BLaER1 (cell line): ENCODE results near the gene GLT1D1.
"Not testable (repeated sequence)": the region's sequence is repeated elsewhere in the genome, so short reads cannot be mapped to it uniquely, and the experiment has no call there.

Experiments
- H3K27ac ChIP-seq: shearing (Covaris generic); formaldehyde crosslinking; 2 replicates; pipeline ENCODE4 v1.8.1; 2022
- H3K27me3 ChIP-seq: shearing (Covaris generic); formaldehyde crosslinking; 2 replicates; pipeline ENCODE4 v1.8.1; 2022
- H3K36me3 ChIP-seq: shearing (Covaris generic); formaldehyde crosslinking; 2 replicates; pipeline ENCODE4 v1.8.1; 2022
- H3K4me1 ChIP-seq: shearing (Covaris generic); formaldehyde crosslinking; 2 replicates; pipeline ENCODE4 v1.8.1; 2022
- H3K4me2 ChIP-seq: shearing (Covaris generic); formaldehyde crosslinking; 2 replicates; pipeline ENCODE4 v1.8.1; 2022
- H3K4me3 ChIP-seq: shearing (Covaris generic); formaldehyde crosslinking; 2 replicates; pipeline ENCODE4 v1.8.1; 2022
- H3K9ac ChIP-seq: shearing (Covaris generic); formaldehyde crosslinking; 2 replicates; pipeline ENCODE4 v1.8.1; 2022
- H3K9me3 ChIP-seq: shearing (Covaris generic); formaldehyde crosslinking; 2 replicates; pipeline ENCODE4 v1.8.1; 2022
- H4K20me1 ChIP-seq: shearing (Covaris generic); formaldehyde crosslinking; 2 replicates; pipeline ENCODE4 v1.8.1; 2022
- Cebpa-rat ChIP-seq: shearing (Covaris generic); IDR thresholded peaks from 2 replicates; pipeline ENCODE4 v1.8.1; 2022

Gene GLT1D1

DNA sequence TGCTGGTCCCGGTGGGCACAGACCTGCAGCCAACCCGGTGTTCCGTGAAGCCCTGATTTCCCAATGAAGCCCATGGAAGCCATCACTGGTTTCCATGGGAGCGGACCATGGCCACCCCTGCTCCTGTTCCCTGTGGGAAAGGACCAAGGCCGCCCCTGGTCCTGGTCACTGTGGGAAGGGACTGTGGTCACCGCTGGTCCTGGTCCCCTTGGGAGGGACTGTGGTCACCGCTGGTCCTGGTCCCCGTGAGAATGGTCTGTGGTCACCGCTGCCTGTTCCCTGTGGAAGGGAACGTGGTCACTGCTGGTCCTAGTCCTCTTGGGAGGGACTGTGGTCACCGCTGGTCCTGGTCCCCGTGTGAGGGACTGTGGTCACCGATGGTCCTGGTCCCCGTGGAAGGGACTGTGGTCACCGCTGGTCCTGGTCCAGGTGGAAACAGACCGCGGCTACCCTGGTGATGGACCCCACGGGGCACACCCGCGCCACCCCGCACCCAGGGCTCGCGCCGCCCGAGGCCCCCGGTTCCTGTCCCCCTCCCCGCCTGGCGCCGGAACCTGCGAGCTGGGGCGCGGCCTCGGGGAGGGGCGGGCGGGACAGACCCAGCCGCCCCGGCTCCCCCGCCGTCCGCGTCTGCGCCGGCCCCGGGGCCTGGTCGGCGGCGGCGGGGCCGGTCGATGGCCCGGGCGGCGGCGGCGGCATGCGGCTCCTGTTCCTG, at the start of gene GLT1D1:
Gene GLT1D1, plus strand, starts transcription at position 594 of the 715 bp plus-strand sequence. Its CDS starts 104 bp downstream, at position 698.
- H3K9ac ChIP-seq, result peak within 1 kb of the TSS; percentile 93
- H3K4me2 ChIP-seq, result peak within 1 kb of the TSS; percentile 92
- H3K4me3 ChIP-seq, result peak within 1 kb of the TSS; percentile 90

DNA sequence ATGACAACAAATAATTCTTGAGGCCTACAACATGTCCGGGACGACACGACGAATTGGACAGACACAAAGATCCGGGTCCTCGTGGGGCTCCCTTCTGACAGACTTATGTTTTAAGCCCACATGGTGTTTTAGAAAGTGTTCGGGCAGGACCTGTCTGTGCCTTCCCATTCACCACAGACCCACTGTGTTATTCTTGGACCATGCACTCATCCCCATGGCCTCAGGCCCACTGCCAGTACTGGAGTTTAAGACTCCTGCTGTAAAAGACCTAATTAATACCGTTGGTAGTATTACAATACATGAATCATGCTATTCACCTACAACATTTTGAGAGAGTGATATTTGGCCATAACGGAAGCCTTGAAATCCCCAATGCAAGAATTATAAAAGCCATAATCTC, 49.5 kb upstream of the GLT1D1 start:
- peaks cover 93% of the 10 kb centered on the region for H4K20me1 ChIP-seq
- peaks cover 42% of the 10 kb centered on the region for H3K4me1 ChIP-seq
- no peak for TF ChIP-seq Cebpa-rat
- H3K27ac ChIP-seq, result no peak overlapping the region
- H3K36me3 ChIP-seq, result peaks cover 99% of the 10 kb centered on the region
- peaks cover 9% of the 10 kb centered on the region; the same call in 1 of the 2 replicates for H3K9me3 ChIP-seq
- no peaks in the 10 kb centered on the region for H3K27me3 ChIP-seq
- H3K4me3 ChIP-seq, result no peak overlapping the region
- no peak overlapping the region for H3K4me2 ChIP-seq
- H3K9ac ChIP-seq, result no peak overlapping the region

More for the DNA sequence above, at the start of gene GLT1D1:
- peaks cover 13% of the 10 kb centered on the region; the same call in 1 of the 2 replicates for H3K36me3 ChIP-seq
- TF ChIP-seq Cebpa-rat, result no peak
- no peaks in the 10 kb centered on the region for H4K20me1 ChIP-seq
- peaks cover 5% of the 10 kb centered on the region for H3K9me3 ChIP-seq
- H3K27ac ChIP-seq, result peak within 1 kb of the TSS; percentile 95
- peaks cover 87% of the 10 kb centered on the region for H3K4me1 ChIP-seq
- no peaks in the 10 kb centered on the region for H3K27me3 ChIP-seq

DNA sequence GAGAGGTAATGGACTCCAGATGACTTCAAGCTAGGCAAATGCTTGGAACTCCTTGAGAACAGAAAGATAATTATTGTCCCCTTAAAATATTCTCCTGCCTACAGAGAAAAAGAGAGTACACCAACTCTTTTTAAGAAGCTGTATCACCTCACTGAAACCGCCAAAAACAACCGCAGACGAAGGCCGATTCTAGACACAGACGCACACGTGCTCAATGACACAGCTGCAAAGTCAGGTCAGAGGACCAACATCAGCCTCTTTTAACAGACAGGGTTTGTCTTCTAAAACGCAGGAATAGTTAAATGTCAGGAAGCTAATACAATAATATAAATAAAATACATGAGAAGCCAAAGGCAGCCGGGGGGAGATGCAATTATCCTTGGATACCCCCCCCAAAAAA, 48.5 kb upstream of the GLT1D1 start:
- Histone ChIP-seq H3K27ac (no peak overlapping the region), H3K4me1 (peaks cover 32% of the 10 kb centered on the region), H3K9ac (no peak overlapping the region), H3K36me3 (peaks cover 99% of the 10 kb centered on the region), H3K4me2 (no peak overlapping the region), H4K20me1 (peaks cover 93% of the 10 kb centered on the region), H3K27me3 (no peaks in the 10 kb centered on the region), H3K9me3 (peaks cover 9% of the 10 kb centered on the region; the same call in 1 of the 2 replicates), H3K4me3 (no peak overlapping the region)
- TF ChIP-seq Cebpa-rat, result no peak

DNA sequence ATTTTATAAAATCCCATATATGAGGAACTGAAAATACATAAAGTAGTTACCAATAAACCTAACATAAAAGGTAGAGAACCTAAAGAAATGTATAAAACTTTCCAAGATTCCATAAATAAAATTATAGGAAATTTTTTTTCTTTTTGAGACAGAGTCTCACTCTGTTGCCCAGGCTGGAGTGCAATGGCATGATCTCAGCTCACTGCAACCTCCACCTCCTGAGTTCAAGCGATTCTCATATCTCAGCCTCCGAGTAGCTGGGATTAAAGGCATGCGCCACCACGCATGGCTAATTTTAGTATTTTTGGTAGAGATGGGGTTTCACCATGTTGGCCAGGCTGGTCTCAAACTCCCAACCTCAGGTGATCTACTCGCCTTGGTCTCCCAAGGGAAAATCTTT, 47.9 kb upstream of the GLT1D1 start:
- not testable (repeated sequence) for H3K9me3 ChIP-seq, H3K27ac ChIP-seq, H3K27me3 ChIP-seq, H3K4me2 ChIP-seq, H3K9ac ChIP-seq, H3K4me3 ChIP-seq
- Histone ChIP-seq H4K20me1 (peaks cover 93% of the 10 kb centered on the region), H3K36me3 (peaks cover 99% of the 10 kb centered on the region), H3K4me1 (peaks cover 29% of the 10 kb centered on the region)

DNA sequence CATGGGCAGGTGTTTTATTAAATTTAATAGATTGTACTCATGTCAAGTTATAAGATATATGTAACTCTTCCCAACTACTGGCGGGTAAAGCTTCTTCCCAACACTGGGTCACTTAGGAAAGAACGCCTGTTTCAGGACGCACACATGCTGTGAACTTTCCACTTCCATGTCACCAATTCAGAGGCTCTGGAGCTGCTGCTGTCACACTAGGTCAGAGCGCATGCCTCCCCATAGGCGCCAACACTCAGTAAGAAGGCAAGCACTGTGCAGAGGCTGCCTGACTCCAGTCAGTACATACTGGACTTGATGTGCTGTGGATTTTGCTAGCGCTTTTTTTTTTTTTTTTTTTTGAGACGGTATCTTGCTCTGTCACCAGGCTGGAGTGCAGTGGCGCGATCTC, 46.7 kb upstream of the GLT1D1 start:
- Histone ChIP-seq H4K20me1 (peaks cover 93% of the 10 kb centered on the region), H3K4me1 (peaks cover 29% of the 10 kb centered on the region)

DNA sequence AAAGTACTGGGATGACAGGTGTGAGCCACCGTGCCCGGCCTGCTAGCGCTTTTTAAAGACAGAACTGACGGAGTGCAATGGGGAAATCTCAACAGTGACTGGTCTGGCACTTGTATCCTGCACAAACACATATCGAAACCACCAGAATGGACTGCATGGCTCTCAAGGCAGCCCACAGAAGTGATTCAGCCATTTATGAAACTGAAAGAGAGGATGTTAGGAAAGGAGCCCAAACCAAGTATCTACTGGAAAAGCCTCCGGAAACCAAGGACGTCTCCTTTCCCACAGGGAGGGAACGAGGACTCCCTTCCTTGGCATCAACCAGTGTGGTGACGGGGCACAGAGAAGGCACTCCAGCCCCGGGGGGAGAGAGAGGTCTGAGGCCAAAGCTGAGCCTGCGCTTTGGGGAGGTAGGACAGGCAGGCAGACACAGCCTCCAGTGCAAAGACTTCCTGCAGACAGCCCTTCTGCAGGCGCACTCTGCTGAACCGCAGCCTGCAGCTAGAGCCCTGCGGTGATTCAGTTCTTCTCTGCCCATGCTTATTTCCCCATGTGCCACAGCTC, 46.0 kb upstream of the GLT1D1 start:
- H3K27me3 ChIP-seq, result no peaks in the 10 kb centered on the region
- H3K9me3 ChIP-seq, result peaks cover 9% of the 10 kb centered on the region; the same call in 1 of the 2 replicates
- no peak for TF ChIP-seq Cebpa-rat
- H3K27ac ChIP-seq, result no peak overlapping the region
- H3K4me1 ChIP-seq, result peaks cover 22% of the 10 kb centered on the region
- H3K36me3 ChIP-seq, result peaks cover 93% of the 10 kb centered on the region
- no peak overlapping the region for H3K9ac ChIP-seq
- H3K4me3 ChIP-seq, result no peak overlapping the region
- no peak overlapping the region for H3K4me2 ChIP-seq
- peaks cover 93% of the 10 kb centered on the region for H4K20me1 ChIP-seq

More for the DNA sequence above, 46.7 kb upstream of the GLT1D1 start:
- Histone ChIP-seq H3K27me3 (no peaks in the 10 kb centered on the region), H3K36me3 (peaks cover 94% of the 10 kb centered on the region), H3K9me3 (peaks cover 9% of the 10 kb centered on the region; the same call in 1 of the 2 replicates), H3K27ac (no peak overlapping the region), H3K9ac (no peak overlapping the region), H3K4me2 (no peak overlapping the region), H3K4me3 (no peak overlapping the region)
- TF ChIP-seq Cebpa-rat, result no peak

DNA sequence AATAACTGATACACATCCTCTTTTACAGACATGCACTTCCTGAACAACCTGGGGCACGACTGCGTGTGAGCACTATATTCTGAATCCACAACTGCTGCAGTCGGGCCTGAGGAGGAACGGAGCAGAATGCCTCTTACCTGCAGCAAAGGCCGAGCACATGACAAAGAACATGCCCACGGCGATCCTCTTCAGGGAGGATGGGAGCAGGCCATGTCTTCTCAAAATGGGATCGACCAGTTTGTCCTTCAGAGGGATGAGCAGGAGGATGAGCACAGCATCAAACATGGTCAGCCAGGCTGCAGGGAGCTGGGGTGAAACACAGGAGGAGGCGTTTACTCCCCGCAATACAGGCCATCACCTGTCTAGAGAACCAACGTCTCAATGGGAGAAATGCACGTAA, 44.6 kb upstream of the GLT1D1 start:
- H4K20me1 ChIP-seq, result peaks cover 93% of the 10 kb centered on the region
- no peak for TF ChIP-seq Cebpa-rat
- peaks cover 13% of the 10 kb centered on the region for H3K4me1 ChIP-seq
- no peak overlapping the region for H3K27ac ChIP-seq
- H3K27me3 ChIP-seq, result no peaks in the 10 kb centered on the region
- H3K9me3 ChIP-seq, result peaks cover 9% of the 10 kb centered on the region; the same call in 1 of the 2 replicates
- H3K4me2 ChIP-seq, result no peak overlapping the region
- no peak overlapping the region for H3K4me3 ChIP-seq
- H3K36me3 ChIP-seq, result peaks cover 93% of the 10 kb centered on the region
- no peak overlapping the region for H3K9ac ChIP-seq

DNA sequence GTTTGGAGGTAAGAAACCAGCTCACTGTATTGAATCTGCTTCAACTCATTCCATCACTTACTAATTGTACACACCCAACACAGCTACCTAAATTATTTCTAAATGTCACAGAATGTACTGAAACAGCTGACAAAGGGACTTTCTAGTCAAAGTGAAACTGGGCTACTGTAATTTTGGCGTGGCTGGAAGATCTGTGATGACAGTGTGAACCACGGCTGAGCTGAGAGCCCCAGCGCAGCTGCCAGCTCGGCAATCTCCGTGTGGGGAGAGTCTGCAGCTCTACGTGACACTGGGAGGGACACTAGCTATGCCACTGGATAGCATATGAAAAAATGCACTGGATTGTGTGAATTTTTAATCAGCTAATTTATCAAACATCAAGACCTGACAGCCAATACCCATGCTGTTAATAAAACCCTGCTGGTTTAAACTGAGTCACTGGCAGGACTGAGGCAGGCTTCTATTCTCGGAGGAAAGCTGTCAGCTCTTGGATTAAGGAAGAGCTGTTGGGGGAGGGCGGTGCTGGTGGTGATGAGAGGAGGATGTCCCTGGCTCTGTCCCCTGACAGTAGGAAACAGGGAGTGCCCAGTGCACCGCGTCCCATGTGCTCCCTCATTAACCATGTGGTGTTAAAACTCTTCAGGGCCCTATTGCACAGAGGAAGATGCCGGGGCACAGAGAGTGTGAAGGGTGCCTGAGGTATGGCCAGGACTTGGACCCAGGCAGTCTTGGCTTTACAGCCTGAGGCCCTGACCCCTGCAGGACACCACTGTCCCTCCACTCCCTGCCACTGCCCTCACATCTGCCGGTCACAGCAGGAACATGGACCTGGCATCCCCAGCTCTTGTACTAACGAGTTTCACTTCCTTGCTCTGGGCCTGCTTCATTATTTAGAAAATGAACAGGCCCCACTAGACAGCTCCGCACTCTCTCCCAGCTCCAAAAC, 42.8 kb upstream of the GLT1D1 start:
- H3K4me1 ChIP-seq, result peaks cover 30% of the 10 kb centered on the region
- TF ChIP-seq Cebpa-rat, result no peak
- H3K4me2 ChIP-seq, result peak overlapping the region; percentile 38
- peak overlapping the region; percentile 22; the same call in 1 of the 2 replicates for H3K27ac ChIP-seq
- peaks cover 93% of the 10 kb centered on the region for H4K20me1 ChIP-seq
- no peaks in the 10 kb centered on the region; the same call in 1 of the 2 replicates for H3K9me3 ChIP-seq
- H3K9ac ChIP-seq, result peak overlapping the region; percentile 29; the same call in 1 of the 2 replicates
- no peak overlapping the region for H3K4me3 ChIP-seq
- no peaks in the 10 kb centered on the region for H3K27me3 ChIP-seq
- peaks cover 94% of the 10 kb centered on the region for H3K36me3 ChIP-seq

DNA sequence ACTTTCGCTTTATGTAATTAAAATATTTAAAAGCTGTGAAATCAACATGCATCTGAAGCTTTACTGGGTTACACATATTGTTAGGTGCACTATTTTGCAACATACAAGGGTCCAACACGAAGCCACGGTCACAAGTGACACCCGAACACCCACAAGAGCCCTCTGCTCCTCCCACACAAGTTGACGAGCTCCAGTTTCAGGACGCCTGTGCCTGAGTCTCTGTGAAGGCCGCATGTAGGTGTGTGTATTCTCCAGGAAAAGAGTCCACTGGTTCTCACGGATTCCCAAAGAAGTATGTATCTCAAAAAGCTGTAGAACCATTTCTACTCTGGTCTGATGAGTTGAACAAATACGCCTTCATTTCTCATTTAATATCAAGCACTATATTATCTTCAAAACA, 41.5 kb upstream of the GLT1D1 start:
- no peaks in the 10 kb centered on the region for H3K27me3 ChIP-seq
- peaks cover 84% of the 10 kb centered on the region for H3K36me3 ChIP-seq
- H3K27ac ChIP-seq, result no peak overlapping the region
- H3K9ac ChIP-seq, result no peak overlapping the region
- no peaks in the 10 kb centered on the region; the same call in 1 of the 2 replicates for H3K9me3 ChIP-seq
- peaks cover 100% of the 10 kb centered on the region for H4K20me1 ChIP-seq
- H3K4me3 ChIP-seq, result no peak overlapping the region
- TF ChIP-seq Cebpa-rat, result no peak
- no peak overlapping the region for H3K4me2 ChIP-seq
- peaks cover 44% of the 10 kb centered on the region for H3K4me1 ChIP-seq
